Measurements from ENCODE around the gene FCRL1.

GRCh38 chr1:157834430-157834829 lies 14.5 kb upstream of the FCRL1 start:
- TF ChIP-seq, protein P1, sequence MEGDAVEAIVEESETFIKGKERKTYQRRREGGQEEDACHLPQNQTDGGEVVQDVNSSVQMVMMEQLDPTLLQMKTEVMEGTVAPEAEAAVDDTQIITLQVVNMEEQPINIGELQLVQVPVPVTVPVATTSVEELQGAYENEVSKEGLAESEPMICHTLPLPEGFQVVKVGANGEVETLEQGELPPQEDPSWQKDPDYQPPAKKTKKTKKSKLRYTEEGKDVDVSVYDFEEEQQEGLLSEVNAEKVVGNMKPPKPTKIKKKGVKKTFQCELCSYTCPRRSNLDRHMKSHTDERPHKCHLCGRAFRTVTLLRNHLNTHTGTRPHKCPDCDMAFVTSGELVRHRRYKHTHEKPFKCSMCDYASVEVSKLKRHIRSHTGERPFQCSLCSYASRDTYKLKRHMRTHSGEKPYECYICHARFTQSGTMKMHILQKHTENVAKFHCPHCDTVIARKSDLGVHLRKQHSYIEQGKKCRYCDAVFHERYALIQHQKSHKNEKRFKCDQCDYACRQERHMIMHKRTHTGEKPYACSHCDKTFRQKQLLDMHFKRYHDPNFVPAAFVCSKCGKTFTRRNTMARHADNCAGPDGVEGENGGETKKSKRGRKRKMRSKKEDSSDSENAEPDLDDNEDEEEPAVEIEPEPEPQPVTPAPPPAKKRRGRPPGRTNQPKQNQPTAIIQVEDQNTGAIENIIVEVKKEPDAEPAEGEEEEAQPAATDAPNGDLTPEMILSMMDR (IDR thresholded peaks at IDR 0.05), result no peak
- no peak for TF ChIP-seq POLR2A (IDR thresholded peaks at IDR 0.05)

Measured in Peyer's patch (tissue), 4 donors.